Inferior parietal cortex (tissue), 1 donor: ENCODE data around the gene WNT2B.

ENCODE experiments used
- DNase-seq: peaks from one replicate; pipeline ENCODE4 v3.0.0-alpha.2; 2016; ENCODE audit errors: extremely low spot score

WNT2B gene

DNA sequence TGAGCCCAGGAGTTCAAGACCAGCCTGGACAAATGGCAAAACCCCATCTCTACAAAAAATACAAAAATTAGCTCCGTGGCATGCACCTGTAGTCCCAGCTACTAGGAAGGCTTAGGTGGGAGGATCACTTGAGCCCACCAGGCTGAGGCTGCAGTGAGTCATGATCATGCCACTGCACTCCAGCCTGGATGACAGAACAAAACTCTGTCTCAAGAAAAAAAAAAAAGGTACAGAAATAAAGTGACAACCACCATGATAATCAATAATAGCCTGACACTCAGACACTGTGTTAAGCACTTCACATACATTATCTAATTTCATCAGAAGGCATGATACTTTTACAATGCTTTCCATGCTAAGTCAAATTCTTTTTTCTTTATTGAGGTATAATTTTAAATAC, 57.0 kb downstream of the WNT2B start:
- no peak for DNase-seq

DNA sequence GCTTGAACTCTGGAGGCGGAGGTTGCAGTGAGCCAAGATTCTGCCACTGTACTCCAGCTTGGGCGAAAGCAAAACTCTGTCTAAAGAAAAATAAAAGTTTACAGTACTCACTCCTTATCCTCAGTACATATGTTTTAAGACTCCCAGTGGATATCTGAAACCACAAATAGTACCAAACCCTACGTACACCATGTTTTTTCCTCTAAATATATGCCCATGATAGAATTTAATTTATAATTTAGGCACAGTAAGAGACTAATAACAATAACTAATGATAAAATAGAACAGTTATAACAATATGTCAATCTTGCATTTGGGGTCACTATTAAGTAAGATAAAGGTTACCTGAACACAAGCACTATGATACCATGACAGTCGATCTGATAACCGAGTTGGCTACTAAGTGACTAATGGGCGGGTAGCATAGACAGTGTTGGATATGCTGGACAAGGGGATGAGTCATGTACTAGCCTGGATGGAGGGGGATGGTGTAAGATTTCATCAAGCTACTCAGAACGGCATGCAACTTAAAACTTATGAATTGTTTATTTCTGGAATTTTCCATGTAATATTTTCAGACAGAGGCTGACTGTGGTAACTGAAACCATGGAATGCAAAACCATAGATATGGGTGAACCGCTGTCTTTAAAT, 66.5 kb downstream of the WNT2B start:
- no peak for DNase-seq

DNA sequence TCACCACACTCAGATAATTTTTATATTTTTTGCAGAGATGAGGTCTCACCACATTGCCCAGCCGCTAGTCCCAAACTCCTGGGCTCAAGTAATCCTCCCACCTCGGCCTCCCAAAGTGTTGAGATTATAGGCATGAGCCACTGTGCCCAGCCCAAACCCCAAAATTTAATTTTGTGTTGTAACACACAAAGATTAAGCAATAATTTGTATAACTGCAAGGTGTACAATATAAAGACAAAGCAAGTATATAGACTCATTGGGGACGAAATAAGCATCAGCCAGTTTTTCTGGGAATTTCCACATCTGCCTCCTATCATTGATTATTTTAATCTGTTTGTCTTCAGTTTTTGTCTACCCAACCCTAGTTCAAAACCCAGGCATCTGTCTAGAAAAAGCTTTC, 67.5 kb downstream of the WNT2B start:
- DNase-seq: no peak
